GM19455 (cell line): Measurements from ENCODE around the gene TRHDE.

Source experiments
- ATAC-seq: cut with Tn5 transposase; IDR thresholded peaks from one replicate; pipeline ENCODE4 v1.9.1; 2021; ENCODE audit not compliant: unreplicated experiment

Gene TRHDE

GRCh38 chr12:72434999-72435398 lies 162.8 kb downstream of the TRHDE start:
- ATAC-seq, result no peak

- ATAC-seq, result no peak
Measured at GRCh38 chr12:72442217-72442616, 170.0 kb downstream of the TRHDE start.

- ATAC-seq, result no peak
Measured at GRCh38 chr12:72444125-72444524, 172.0 kb downstream of the TRHDE start.

- ATAC-seq, result no peak
Measured at GRCh38 chr12:72444566-72444965, 172.4 kb downstream of the TRHDE start.

- ATAC-seq, result no peak
Measured at GRCh38 chr12:72448089-72448488, 175.9 kb downstream of the TRHDE start.

- no peak for ATAC-seq
Measured at GRCh38 chr12:72448805-72449204, 176.6 kb downstream of the TRHDE start.

GRCh38 chr12:72453066-72453465 lies 180.9 kb downstream of the TRHDE start:
- no peak for ATAC-seq

- ATAC-seq, result no peak
Measured at GRCh38 chr12:72453550-72453949, 181.4 kb downstream of the TRHDE start.

GRCh38 chr12:72464471-72464870 lies 192.3 kb downstream of the TRHDE start:
- no peak for ATAC-seq

GRCh38 chr12:72465155-72465554 lies 193.0 kb downstream of the TRHDE start:
- no peak for ATAC-seq

GRCh38 chr12:72465940-72466630 lies 193.9 kb downstream of the TRHDE start:
- no peak for ATAC-seq

- no peak for ATAC-seq
Measured at GRCh38 chr12:72467985-72468384, 195.8 kb downstream of the TRHDE start.

- no peak for ATAC-seq
Measured at GRCh38 chr12:72468505-72468904, 196.3 kb downstream of the TRHDE start.

GRCh38 chr12:72471806-72472205 lies 199.6 kb downstream of the TRHDE start:
- ATAC-seq, result no peak

- no peak for ATAC-seq
Measured at GRCh38 chr12:72472350-72472749, 200.2 kb downstream of the TRHDE start.

GRCh38 chr12:72476301-72476700 lies 204.1 kb downstream of the TRHDE start:
- no peak for ATAC-seq

- no peak for ATAC-seq
Measured at GRCh38 chr12:72485017-72485701, 213.0 kb downstream of the TRHDE start.

- ATAC-seq, result no peak
Measured at GRCh38 chr12:72491426-72491825, 219.3 kb downstream of the TRHDE start.

GRCh38 chr12:72493407-72493806 lies 221.2 kb downstream of the TRHDE start:
- no peak for ATAC-seq

- no peak for ATAC-seq
Measured at GRCh38 chr12:72498354-72498753, 226.2 kb downstream of the TRHDE start.

- no peak for ATAC-seq
Measured at GRCh38 chr12:72499244-72499643, 227.1 kb downstream of the TRHDE start.

- no peak for ATAC-seq
Measured at GRCh38 chr12:72502546-72502945, 230.4 kb downstream of the TRHDE start.

- ATAC-seq, result no peak
Measured at GRCh38 chr12:72505227-72505626, 233.1 kb downstream of the TRHDE start.
